GM19043 (cell line): ENCODE data around the gene FAM53C.

Experiments
- ATAC-seq: cut with Tn5 transposase; IDR thresholded peaks from one replicate; pipeline ENCODE4 v1.9.1; 2021; ENCODE audit warnings: low read depth; ENCODE audit not compliant: unreplicated experiment

Gene FAM53C

DNA sequence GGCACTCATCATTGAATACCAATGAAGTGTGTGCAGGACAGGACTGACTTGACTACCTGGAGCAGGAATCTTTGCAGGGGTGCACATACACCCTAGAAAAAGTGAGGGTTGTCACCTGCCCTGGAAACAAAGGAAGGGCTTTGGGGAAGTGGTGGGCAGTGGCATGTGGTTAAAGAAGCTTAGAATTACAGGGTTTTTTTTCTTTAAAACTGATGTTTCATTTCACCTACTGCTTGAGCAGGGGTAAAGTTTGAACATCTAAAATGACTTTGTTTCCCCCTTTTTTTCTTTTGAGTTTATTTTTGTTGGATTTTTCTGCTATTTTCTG lies 12.5 kb downstream of the FAM53C start:
- no peak for ATAC-seq

DNA sequence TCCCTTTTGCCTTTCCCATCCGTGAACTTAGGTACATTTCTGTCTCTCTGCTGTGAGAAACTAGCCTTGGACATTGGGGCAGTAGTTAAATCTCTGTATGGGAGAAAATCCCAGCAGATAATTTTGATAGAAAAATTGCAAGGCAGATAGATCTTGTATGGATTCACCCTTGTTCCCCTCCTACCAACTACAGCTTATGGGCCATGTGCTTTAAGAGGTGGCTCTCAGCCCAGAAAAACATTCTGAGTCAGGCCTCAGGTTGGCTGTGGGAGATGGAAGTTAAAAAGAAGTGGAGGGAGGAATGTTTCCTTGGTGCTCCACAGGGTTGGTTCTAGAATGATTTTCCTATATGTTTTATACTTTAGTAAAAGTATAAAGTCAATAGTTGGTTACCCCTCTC lies 13.0 kb downstream of the FAM53C start:
- ATAC-seq = no peak

DNA sequence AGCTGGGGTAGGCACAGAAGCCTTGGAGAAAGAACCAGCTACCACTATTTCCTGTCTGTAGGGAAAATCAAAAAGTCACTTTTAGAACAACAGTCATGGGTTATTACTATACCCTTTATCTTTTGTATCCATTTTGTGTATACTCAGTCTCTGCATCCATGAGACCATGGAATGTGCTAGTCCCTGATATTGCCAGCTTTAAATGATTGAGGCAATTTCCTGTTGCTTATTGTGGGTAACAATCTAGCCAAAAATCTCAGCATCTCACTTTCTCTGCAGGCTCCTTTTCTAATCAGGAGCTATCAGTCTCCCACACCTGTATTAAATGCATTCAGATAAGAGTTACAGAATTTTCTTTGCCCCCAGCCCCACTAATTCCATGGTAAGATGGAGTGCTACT lies 13.5 kb downstream of the FAM53C start:
- ATAC-seq = no peak

DNA sequence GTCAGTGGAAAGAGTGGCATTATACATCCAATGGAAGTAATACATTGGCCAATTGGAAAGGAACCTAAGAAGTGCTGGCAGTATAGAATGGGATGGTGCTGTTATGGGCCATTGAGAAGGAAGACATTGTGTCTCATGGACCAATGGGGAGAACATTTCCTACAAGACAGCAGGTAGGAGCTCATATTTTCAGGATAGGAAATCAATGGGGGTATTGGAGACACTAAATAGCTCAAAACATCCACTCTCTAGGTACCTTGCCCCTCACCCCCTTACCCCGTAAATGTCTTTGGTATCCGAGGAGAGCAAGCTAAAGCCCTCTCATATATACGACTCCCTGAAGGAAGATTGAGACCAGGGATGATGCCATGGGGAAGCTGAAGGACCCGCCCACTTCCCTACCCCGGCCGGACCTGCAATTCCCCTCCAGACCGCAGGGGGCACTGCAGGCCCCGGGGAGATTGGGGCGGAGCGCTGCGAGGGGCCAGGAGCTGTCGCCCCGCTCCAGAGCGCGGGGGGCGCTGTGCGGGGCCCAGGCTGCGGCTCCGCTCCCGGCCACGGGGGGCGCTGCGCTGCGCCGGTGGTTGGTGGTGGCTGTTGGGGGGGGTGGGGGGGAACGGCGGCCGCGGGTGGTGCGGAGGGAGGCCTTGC lies 14.1 kb downstream of the FAM53C start, which contains the start of gene KDM3B:
Gene KDM3B, plus strand, starts transcription at position 615 of the 651 bp plus-strand sequence. CDS start 111 bp downstream, outside the sequence.
- ATAC-seq = peak; percentile 65

DNA sequence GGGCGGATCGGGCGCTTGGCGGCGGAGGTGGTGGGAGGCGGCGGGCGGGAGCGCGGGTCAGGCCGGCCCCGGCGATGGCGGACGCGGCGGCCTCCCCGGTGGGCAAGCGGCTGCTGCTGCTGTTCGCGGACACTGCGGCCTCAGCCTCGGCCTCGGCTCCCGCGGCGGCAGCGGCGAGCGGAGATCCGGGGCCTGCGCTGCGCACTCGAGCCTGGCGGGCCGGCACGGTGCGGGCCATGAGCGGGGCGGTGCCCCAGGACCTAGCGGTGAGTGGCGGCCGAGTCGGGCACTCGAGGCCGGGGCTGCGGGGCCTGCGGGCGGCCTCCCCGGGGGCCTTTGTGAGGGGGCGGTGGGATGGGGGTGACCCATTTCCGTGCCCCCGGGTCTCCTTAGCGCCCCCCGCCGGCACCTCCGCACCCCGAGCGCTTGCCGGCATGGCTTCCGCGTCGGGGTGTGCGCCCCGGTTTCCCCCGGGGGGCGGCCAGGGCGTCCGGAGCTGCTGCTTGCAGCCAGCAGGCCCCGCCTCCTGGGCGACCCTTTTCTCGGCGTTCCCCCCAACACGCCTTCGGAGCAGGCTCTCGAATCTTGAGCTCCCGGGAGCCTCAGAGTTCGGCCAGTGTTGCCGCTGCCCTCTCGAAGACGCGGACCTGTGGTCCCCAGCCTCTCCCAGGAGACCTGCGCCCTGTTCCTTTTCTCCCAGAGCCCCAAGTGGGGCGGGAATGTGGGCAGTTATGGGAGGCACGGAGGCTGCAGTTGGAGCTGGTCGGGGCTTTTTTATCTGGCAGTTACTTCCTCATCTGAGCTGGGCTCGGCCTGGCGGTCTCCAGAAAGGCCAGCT lies 14.9 kb downstream of the FAM53C start:
- ATAC-seq = peak; percentile 40

DNA sequence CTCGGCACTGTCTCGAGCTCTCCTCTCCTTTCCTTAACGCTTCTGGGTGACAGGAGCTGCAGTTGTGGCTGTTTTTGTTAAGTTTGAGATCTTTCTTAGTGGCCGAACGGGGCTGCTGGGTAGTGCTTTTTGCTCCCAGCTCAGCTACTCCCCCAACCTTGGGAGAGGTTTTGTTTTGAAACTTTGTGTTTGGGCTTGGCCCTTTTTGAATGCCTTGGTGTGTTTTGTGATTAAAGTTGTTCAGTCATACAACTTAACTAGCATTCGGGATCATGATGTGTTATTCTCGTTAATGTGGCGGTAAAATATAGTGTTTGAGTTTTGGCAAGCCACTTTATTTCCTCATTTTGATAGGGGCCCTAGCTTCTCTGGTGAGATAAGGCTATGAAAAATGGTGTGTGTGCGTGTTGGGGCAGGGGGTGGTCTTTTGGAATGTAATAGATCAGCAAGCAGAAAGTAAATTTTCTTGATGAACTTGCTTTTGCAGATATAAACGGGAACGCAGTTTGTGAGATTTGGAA lies 15.6 kb downstream of the FAM53C start:
- ATAC-seq = no peak

DNA sequence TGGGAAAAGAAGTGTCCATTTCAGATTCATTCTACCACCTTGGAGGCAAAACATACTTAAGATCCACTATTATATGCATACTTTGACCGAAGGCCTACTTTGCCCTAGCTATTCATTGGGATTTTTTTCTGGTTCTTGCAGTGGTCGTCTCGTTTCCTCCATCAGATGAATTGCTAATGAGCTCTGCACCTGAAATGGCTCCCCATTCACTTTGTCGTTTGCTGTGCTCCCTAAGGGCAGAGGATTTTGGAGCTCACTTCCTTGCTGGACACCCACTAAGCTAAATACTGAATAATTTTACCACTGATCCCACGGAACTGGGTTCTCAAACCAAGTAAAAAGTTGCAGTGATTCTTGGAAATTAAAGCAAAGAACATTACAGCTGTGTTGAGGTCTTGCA lies 16.3 kb downstream of the FAM53C start:
- no peak for ATAC-seq

DNA sequence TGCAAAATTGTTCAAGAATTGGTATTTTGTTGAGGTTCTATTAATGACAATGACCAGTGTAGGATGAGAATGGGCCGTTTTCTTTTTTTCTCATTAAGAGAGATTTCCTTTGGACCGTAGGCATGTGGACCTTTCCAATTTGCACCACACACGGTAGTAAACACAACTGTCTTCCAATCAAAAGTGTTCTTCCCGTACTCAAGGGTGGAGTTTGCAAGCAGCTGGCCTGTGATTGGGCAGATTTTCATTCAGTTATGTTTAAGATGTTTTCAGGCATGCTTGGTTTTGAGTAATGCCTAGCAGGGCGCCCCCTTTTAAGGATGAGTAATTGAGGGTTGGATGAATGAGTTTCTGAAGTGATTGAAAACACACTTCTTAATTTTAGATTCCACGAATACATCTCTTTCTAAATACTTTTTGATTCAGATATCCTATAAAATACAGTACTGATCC lies 16.9 kb downstream of the FAM53C start:
- ATAC-seq = no peak

DNA sequence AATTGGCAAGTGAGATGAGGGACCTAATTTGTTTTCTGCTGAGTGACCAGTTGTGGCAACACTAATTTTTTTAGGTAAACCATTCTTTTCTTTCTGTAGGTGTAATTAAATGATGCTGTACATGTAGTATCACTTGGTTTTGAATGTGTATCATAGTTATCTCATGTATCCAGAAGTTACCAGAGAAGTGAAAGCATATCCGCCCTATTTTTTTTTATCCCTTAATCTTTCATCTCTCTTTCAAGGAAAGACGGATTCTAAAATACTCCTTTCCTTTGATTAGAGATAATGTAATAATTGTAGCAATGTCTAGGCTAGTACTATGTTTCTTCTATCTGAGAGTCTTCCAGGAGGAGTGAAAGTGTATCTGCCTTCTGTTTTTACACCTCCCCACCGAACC lies 21.6 kb downstream of the FAM53C start:
- no peak for ATAC-seq

DNA sequence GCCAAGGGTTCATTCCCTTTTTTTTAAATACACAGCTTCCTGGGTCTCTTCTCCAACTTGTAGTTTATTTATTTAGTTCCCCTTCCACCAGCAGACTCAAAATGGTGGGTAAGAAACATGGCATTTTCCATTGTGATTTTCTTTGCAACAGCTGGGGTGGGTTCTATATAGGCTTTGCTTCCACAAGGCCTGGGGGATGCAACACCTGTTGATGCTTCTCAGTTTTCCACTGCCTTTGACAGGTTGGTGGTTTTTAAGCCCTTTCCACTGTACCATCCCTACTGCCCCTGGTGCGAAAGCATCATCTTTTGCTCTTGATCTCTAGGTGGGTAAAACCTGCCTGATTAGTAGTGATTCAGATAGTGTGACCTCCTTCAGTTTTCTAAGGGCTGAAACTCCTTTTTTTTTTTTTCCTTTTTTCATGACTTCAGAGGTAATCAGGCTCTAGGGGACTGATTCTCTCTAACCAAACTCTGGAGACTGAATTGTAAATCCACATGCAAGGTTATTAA lies 22.9 kb downstream of the FAM53C start:
- no peak for ATAC-seq

DNA sequence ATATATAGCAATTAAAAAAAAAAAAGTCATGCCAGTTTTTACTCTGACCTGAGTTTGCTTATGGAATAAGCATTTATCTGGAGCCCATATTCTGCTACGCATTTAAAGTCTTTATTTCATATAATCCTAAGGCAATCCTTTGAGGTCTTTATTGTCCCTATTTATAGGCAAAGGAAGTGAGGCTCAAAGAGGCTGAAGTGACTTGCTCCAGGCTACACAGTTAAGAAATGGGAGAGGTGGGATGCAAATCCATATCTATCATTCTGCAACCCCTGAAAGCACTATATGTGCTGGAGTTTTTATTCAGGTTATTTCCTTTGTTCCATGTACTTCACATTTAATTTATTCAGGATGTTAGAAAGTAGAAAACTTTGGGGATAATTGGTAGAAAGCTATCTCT lies 26.5 kb downstream of the FAM53C start:
- no peak for ATAC-seq

DNA sequence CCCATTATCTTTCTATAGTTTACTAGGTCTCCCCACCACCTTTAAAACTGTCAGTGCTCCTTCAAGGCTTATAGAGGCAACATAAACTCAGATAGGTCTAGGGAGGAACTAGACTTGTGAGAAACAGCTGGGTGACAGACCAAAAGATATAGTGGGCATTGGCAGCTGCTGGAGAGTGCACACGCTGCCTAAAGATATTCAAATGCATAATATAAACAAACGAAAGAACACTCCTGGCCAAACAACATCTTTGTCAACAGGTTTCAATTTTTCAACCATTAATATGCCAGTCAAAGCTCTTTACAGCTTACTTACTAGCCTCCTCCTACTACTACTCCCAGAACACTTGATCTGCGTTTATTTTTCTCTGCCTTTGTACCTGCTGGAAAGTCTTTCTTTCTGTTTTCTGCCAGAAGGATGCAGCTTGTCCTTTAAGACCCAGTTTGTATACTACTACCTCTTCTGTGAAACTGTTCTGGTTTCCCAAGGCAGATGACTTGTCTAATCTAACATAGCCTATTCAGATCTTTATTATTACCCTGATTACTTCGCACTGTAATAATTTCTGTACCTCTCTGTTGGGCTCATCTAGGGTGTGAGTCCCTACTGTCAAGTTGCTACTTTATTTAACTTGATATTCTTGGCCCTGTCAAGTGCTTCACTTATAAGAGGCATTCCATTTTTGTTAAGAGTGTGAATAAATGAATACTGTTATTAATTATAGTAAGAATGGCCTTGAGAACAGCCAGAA lies 28.7 kb downstream of the FAM53C start:
- ATAC-seq = no peak

DNA sequence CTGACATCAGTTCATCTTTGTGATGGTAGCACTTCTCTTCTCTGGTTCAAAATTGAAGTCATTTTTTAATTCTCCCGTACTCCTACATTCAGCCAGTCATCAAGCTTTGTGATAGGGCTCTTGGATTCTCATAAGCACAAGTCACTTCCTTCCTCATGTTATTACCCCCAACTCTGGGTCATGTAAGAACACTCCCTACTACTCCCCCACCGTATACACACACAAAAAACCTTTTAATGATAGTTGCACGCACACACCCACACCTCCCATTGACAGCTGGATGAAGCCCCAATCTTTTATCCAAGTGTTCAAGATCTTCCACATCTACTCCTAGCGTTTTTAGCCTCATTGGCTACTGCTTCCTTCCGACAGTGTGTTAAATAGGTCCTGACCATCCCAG lies 31.2 kb downstream of the FAM53C start:
- ATAC-seq = no peak

DNA sequence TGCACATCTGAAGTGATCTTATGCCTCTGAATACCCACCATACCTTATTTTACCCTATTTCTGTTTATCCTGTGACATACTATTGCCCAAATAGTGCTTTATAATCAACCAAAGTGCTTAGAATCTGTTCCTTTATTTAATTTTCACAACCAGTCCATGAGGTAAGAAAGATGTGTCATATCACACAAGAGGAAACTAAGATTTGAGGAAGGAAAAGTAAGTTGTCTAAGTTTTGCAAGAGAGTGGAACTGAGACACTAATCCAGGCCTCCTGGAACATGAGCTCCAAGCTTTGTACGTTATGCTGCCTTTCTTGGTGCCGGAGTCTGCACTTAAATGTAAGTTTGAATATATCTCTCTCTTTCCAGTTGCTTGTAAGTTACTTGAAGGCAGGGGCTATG lies 31.6 kb downstream of the FAM53C start:
- no peak for ATAC-seq

DNA sequence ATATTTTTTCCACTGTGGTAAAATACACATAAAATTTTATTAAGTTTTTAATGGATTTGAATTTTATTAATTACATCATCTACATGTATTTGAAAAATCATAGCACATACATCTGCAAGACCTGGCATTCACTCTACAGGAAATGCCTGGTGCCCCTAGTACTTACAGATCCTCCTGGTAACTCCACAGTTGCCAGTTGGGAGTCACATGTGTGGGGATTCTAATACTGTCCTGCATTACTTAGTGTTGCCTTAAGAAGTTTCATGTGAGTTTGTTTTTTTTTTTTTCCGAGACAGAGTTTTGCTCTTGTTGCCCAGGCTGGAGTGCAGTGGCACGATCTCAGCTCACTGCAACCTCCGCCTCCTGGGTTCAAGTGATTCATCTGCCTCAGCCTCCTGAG lies 32.5 kb downstream of the FAM53C start:
- ATAC-seq = no peak

DNA sequence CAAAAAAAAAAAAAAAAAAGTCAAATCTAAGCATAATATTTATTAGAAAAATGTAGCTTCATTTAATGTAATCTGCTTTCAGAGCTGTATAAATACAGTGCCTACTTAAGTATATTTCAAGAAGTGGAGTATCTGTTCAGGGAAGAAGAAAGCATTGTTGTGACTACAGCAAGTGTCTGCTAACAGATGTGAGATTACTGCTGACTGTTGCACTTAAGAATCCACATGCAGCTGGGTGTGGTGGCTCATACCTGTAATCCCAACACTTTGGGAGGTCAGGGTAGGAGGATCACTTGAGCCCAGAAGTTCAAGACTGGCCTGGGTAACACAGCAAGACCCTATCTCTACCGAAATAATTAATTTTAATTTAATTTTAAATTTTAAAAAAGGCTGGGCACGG lies 33.4 kb downstream of the FAM53C start:
- ATAC-seq = no peak

DNA sequence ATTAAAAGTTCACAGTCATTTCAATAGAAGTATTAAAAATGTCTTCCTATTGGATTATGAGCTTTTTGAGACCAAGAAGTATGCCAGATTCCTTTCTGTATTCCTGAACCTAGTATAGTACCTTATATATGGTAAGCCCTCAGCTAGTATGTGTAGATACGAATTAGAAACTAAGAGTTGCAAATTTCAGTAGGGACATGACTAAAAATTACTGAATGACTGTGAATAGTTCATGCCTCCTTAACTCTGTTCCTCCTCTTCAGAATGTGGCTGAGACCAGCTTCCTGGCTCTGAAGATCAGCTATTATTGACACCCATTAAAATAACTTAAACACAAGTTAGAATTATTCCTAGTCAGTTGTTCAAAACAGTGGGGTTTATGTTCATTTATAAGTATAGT lies 34.2 kb downstream of the FAM53C start:
- peak; percentile 77 for ATAC-seq

DNA sequence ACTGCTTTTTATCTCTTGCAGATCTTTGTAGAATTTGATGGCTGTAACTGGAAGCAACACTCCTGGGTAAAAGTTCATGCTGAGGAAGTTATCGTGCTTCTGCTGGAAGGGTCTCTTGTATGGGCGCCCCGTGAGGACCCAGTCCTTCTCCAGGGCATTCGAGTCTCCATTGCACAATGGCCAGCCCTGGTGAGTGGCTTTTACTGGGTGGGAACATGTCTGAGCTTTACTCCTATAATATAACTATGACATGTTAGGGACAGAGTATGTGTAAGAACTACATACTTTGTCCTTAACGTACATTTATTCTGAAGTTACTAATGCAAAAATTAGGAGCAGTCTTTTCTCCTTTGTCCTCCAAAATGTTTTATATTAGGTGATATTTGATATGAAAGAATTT lies 34.6 kb downstream of the FAM53C start:
- ATAC-seq = no peak

DNA sequence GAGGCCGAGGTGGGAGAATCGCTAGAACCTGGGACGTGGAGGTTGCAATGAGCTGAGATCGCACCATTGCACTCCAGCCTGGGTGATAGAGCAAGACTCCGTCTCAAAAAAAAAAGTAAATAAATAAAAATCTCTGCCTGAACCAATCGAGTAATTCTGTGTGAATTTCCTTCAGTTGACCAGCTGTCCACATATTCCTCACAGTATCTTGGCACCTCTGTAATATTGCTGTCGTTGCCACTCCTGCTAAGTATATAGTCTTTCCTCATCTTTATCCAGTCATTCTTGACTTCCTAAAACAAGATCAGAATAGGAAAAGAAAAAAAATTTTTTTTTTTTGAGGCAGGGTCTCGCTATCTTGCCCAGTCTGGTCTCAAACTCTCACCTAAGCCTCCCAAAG lies 44.3 kb downstream of the FAM53C start:
- ATAC-seq = no peak

DNA sequence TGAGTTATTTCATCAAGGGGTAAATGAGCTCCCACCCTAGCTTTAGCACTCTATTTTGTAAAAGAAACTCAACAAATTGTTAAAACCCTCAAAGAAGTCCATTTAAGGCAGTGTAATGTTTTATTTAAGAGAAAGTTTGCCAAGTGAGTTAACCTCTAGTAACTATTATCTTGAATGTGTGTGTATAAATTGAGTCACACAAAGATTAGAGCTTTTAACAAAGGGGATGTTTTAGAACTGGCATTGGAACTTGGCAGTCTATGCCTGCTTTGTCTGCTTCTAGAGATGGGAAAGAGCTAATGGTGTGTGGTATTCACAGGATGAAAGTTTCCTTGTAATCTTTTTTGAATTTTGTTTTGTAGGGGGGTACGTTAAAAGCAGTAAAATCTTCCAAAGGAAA lies 47.6 kb downstream of the FAM53C start:
- no peak for ATAC-seq

DNA sequence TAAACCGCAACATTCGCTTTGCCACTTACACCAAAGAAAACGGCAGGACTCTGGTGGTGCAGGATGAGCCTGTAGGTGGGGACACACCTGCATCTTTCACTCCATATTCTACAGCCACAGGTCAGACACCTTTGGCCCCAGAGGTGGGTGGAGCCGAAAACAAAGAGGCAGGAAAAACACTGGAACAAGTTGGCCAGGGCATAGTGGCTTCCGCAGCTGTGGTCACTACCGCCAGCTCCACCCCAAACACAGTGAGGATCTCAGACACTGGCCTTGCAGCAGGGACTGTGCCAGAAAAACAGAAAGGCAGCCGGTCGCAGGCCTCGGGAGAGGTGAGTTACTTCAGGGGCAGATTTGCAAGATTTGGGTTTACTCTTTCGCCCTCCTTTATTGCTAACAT lies 48.2 kb downstream of the FAM53C start:
- ATAC-seq = no peak
